Measurements from ENCODE around the gene OOSP3. TPM values are rescaled to one million over a fixed set of nuclear protein-coding genes. Genes with fewer than 3 reads are reported as not detected.
"Not testable (repeated sequence)": the region's sequence is repeated elsewhere in the genome, so short reads cannot be mapped to it uniquely, and the experiment has no call there.

OOSP3 gene
- total RNA-seq, 2 experiments from 2014 or later, result not detected

DNA sequence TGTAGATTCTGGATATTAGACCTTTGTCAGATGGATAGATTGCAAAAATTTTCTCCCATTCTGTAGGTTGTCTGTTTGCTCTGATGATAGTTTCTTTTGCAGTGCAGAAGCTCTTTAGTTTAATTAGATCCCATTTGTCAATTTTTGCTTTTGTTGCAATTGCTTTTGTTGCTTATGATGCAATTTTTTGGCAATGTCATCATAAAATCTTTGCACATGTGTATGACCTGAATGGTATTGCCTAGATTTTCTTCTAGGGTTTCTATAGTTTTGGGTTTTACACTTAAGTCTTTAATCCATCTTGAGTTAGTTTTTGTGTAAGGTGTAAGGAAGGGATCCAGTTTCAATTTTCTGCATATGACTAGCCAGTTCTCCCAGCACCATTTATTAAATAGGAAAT lies 8.6 kb downstream of the OOSP3 start:
- H3K4me3 Mint-ChIP-seq; H3K36me3 Mint-ChIP-seq (ENCODE audit: low read depth); H3K27ac Mint-ChIP-seq; POLR2A ChIA-PET; H3K4me1 Mint-ChIP-seq; H3K27me3 Mint-ChIP-seq; DNase-seq: not testable (repeated sequence)
- CTCF ChIA-PET, result interaction anchor here (1.2 kb wide), 1 partner anchor 15 kb away, joined by 3 read pairs; no protein-coding TSS in a partner anchor
- peaks cover 22% of the 10 kb centered on the region for H3K9me3 Mint-ChIP-seq

GRCh38 chr11:59891781-59892181 lies 13.2 kb downstream of the OOSP3 start:
- H3K36me3 Mint-ChIP-seq (ENCODE audit: low read depth), result no peaks in the 10 kb centered on the region
- H3K9me3 Mint-ChIP-seq, result peaks cover 21% of the 10 kb centered on the region
- ChIA-PET CTCF (interaction anchor here (1.0 kb wide), 1 partner anchor 12 kb away, joined by 3 read pairs; no protein-coding TSS in a partner anchor), POLR2A (no interaction called here)
- no peaks in the 10 kb centered on the region for H3K4me1 Mint-ChIP-seq
- DNase-seq, result no peak
- H3K27ac Mint-ChIP-seq, result no peak overlapping the region
- no peak overlapping the region for H3K4me3 Mint-ChIP-seq
- peaks cover 4% of the 10 kb centered on the region for H3K27me3 Mint-ChIP-seq

DNA sequence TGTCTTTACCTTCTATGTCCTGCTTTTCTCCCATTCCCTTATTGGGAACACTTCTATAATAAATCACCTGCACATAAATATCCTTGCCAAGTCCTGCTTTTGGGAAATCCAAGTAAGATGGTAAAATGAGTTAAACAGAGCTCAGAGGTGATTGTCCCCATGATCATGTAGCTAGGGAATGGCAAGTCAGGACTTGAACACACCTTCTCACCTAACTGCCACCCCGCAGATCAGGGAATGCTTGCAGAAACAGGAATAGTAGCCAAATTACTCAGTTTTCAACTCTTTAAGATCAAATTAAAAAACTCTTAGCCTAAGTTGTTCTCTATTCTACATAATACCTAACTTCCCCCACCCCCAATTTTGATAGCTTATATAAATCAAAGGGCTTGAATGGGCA lies 16.0 kb downstream of the OOSP3 start:
- Mint-ChIP-seq H3K27ac (no peak overlapping the region), H3K36me3 (ENCODE audit: low read depth) (no peaks in the 10 kb centered on the region), H3K4me3 (no peak overlapping the region), H3K4me1 (no peaks in the 10 kb centered on the region), H3K27me3 (peaks cover 4% of the 10 kb centered on the region), H3K9me3 (peaks cover 11% of the 10 kb centered on the region)
- CTCF ChIA-PET, result no interaction called here
- POLR2A ChIA-PET, result no interaction called here
- DNase-seq, result no peak

DNA sequence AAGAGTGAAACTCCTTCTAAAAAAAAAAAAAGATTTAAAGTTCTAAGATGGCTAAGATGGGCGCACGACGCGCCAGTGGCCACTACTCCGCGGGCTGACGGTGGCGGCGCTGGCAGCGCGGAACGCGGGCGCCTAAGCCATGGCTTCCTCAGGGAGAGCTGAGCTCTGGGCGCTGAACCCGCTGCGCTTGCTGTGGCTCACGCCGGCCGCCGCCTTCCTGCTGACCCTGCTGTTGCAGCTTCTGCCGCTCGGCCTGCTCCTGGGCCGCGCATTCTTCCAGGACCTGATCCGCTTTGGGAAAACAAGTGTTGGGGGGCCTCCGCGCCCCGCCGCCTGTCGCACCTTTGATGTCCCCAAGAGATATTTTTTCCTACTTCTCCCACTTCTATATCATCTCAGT lies 19.5 kb downstream of the OOSP3 start:
- POLR2A ChIA-PET, result no interaction called here
- Mint-ChIP-seq H3K9me3 (peaks cover 4% of the 10 kb centered on the region), H3K27me3 (peaks cover 4% of the 10 kb centered on the region), H3K4me3 (no peak overlapping the region), H3K4me1 (no peaks in the 10 kb centered on the region), H3K27ac (no peak overlapping the region), H3K36me3 (ENCODE audit: low read depth) (no peaks in the 10 kb centered on the region)
- no peak for DNase-seq
- CTCF ChIA-PET, result no interaction called here

DNA sequence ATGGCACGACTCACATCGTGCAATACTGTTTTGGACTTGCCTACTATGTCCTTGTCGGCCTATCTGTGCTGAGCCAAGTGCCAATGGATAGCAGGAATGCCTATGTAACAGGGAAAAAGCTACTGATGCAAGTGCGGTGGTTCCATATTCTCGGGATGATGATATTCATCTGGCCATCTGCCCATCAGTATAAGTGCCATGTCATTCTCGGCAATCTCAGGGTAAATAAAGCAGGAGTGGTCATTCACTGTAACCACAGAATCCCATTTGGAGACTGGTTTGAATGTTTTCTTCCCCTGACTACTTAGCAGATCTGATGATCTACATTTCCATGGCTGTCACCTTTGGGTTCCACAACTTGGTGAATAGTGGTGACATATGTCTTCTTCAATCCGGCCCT lies 20.1 kb downstream of the OOSP3 start:
- H3K4me1 Mint-ChIP-seq, result no peaks in the 10 kb centered on the region
- DNase-seq, result no peak
- H3K36me3 Mint-ChIP-seq (ENCODE audit: low read depth), result no peaks in the 10 kb centered on the region
- H3K27ac Mint-ChIP-seq, result no peak overlapping the region
- CTCF ChIA-PET, result no interaction called here
- H3K4me3 Mint-ChIP-seq, result no peak overlapping the region
- POLR2A ChIA-PET, result no interaction called here
- H3K9me3 Mint-ChIP-seq, result peaks cover 4% of the 10 kb centered on the region
- H3K27me3 Mint-ChIP-seq, result peaks cover 4% of the 10 kb centered on the region

GRCh38 chr11:59899532-59899931 lies 20.9 kb downstream of the OOSP3 start:
- peaks cover 4% of the 10 kb centered on the region for H3K9me3 Mint-ChIP-seq
- no peaks in the 10 kb centered on the region for H3K36me3 Mint-ChIP-seq (ENCODE audit: low read depth)
- ChIA-PET CTCF (no interaction called here), POLR2A (no interaction called here)
- DNase-seq, result no peak
- H3K4me3 Mint-ChIP-seq, result no peak overlapping the region
- H3K27ac Mint-ChIP-seq, result no peak overlapping the region
- no peaks in the 10 kb centered on the region for H3K4me1 Mint-ChIP-seq
- peaks cover 4% of the 10 kb centered on the region for H3K27me3 Mint-ChIP-seq

DNA sequence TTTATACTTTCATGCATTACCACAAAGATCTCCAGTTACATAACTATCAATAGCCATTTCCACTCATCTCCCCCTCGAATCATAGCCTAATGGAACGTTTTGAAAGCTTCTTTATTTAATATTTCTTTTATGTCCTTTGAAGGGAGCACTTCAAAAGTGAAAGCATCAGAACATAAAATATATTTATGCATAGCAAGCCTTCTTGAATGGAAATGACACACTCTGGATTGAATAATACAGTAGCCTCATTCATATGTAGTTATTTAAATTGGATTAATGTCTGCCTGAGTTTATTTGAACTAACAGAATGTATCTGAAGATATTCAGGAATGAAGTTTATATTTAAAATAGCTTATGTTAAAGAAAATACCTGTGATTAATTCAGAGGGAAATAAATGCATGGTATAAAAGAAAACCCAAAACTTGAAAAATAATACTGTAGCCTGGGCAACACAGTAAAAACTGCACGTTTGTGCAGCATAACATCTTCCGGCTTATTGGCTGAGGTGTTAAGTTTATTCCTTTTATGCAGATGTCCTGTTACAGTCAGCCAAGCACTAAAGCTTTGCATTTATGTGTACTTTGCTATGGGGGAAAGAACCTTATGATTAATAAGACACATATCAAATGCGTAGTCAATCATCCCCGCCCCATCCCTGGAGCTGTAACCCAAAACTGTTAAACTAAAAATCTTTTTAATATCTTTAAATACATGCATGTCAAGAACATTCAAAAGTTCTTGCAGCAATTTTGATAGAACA lies 22.0 kb downstream of the OOSP3 start:
- no peak overlapping the region for H3K27ac Mint-ChIP-seq
- peaks cover 3% of the 10 kb centered on the region for H3K27me3 Mint-ChIP-seq
- peaks cover 7% of the 10 kb centered on the region for H3K9me3 Mint-ChIP-seq
- H3K4me1 Mint-ChIP-seq, result no peaks in the 10 kb centered on the region
- ChIA-PET POLR2A (no interaction called here), CTCF (interaction anchor here (0.6 kb wide), 1 partner anchor 28 kb away, joined by 4 read pairs; no protein-coding TSS in a partner anchor)
- no peak for DNase-seq
- no peaks in the 10 kb centered on the region for H3K36me3 Mint-ChIP-seq (ENCODE audit: low read depth)
- no peak overlapping the region for H3K4me3 Mint-ChIP-seq

GRCh38 chr11:59901306-59901705 lies 22.7 kb downstream of the OOSP3 start:
- DNase-seq, result no peak
- no peaks in the 10 kb centered on the region for H3K4me1 Mint-ChIP-seq
- CTCF ChIA-PET, result interaction anchor here (0.6 to 1.4 kb wide), 2 partner anchors 17 to 155 kb away, joined by 3 read pairs; no protein-coding TSS in a partner anchor
- POLR2A ChIA-PET, result no interaction called here
- H3K9me3 Mint-ChIP-seq, result peaks cover 8% of the 10 kb centered on the region
- peaks cover 6% of the 10 kb centered on the region for H3K27me3 Mint-ChIP-seq
- no peak overlapping the region for H3K4me3 Mint-ChIP-seq
- H3K36me3 Mint-ChIP-seq (ENCODE audit: low read depth), result no peaks in the 10 kb centered on the region
- H3K27ac Mint-ChIP-seq, result no peak overlapping the region

GRCh38 chr11:59903569-59903968 lies 25.0 kb downstream of the OOSP3 start:
- CTCF ChIA-PET; H3K27ac Mint-ChIP-seq; POLR2A ChIA-PET; H3K9me3 Mint-ChIP-seq; H3K36me3 Mint-ChIP-seq (ENCODE audit: low read depth); H3K4me1 Mint-ChIP-seq; H3K27me3 Mint-ChIP-seq; DNase-seq; H3K4me3 Mint-ChIP-seq: not testable (repeated sequence)

DNA sequence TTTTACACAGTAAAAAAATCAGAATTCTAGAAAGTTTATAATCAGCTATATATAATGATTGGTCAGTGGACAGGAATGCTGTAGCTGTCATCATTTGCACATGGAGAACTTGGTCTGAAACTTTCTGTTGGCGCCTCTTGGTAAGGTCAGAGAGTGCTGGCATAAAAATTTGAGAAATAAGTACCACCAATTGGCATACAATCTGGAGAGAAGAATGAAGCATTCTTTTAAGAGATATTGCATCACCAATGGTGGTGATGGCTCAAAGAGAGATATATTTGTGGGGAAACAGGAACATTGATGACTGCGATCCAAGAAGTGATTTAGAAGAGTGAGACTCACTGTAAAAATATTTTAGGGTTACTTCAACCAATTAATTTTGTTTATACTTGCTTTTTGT lies 39.9 kb downstream of the OOSP3 start:
- CTCF ChIA-PET, result interaction anchor here (0.6 to 1.5 kb wide), 9 partner anchors 11 to 1443 kb away, joined by 3 to 7 read pairs (median 3); partner anchors contain the start of gene CYB561A3
- DNase-seq, result no peak
- H3K4me3 Mint-ChIP-seq, result no peak overlapping the region
- POLR2A ChIA-PET, result no interaction called here
- H3K27ac Mint-ChIP-seq, result no peak overlapping the region
- peaks cover 26% of the 10 kb centered on the region for H3K9me3 Mint-ChIP-seq
- H3K27me3 Mint-ChIP-seq, result no peaks in the 10 kb centered on the region
- H3K36me3 Mint-ChIP-seq (ENCODE audit: low read depth), result peaks cover 2% of the 10 kb centered on the region
- H3K4me1 Mint-ChIP-seq, result no peaks in the 10 kb centered on the region

- Mint-ChIP-seq H3K27ac (no peak overlapping the region), H3K4me3 (no peak overlapping the region), H3K36me3 (ENCODE audit: low read depth) (peaks cover 2% of the 10 kb centered on the region), H3K9me3 (peaks cover 30% of the 10 kb centered on the region), H3K4me1 (no peaks in the 10 kb centered on the region), H3K27me3 (no peaks in the 10 kb centered on the region)
- CTCF ChIA-PET, result interaction anchor here (0.6 to 1.5 kb wide), 12 partner anchors 9 to 1443 kb away, joined by 3 to 7 read pairs (median 3); partner anchors contain the start of gene CYB561A3
- peak; percentile 32 for DNase-seq
- POLR2A ChIA-PET, result no interaction called here
These were observed 40.5 kb downstream of the OOSP3 start for GRCh38 chr11:59918987-59919589.

GRCh38 chr11:59923813-59924212 lies 45.2 kb downstream of the OOSP3 start:
- Mint-ChIP-seq H3K9me3 (peaks cover 54% of the 10 kb centered on the region), H3K27ac (no peak overlapping the region), H3K36me3 (ENCODE audit: low read depth) (peaks cover 2% of the 10 kb centered on the region), H3K4me1 (no peaks in the 10 kb centered on the region), H3K27me3 (no peaks in the 10 kb centered on the region), H3K4me3 (no peak overlapping the region)
- ChIA-PET POLR2A (no interaction called here), CTCF (no interaction called here)
- no peak for DNase-seq

- Mint-ChIP-seq H3K27me3 (peaks cover 2% of the 10 kb centered on the region), H3K4me3 (no peak overlapping the region), H3K27ac (no peak overlapping the region), H3K36me3 (ENCODE audit: low read depth) (no peaks in the 10 kb centered on the region), H3K9me3 (peaks cover 18% of the 10 kb centered on the region), H3K4me1 (no peaks in the 10 kb centered on the region)
- ChIA-PET CTCF (interaction anchor here (1.5 kb wide), 1 partner anchor 12 kb away, joined by 3 read pairs; no protein-coding TSS in a partner anchor), POLR2A (no interaction called here)
- DNase-seq, result no peak
These were observed 53.1 kb downstream of the OOSP3 start for GRCh38 chr11:59931688-59932087.

Data from activated CD4-positive, alpha-beta T cell treated with anti-CD3 and anti-CD28 coated beads, Interleukin-2, amount 10 ng/mL, durations not matched to agents 7 days and 5 days (primary cell).